ENCODE results near the gene RNF13.
"Not testable (repeated sequence)": the region's sequence is repeated elsewhere in the genome, so short reads cannot be mapped to it uniquely, and the experiment has no call there.

RNF13 gene

GRCh38 chr3:149963485-149963884, 150.5 kb downstream of the RNF13 start:
- DNase-seq: no peak

- no peak for DNase-seq
Observed at GRCh38 chr3:149964291-149964690, 151.3 kb downstream of the RNF13 start.

- no peak for DNase-seq
Observed at GRCh38 chr3:149965278-149965677, 152.3 kb downstream of the RNF13 start.

- DNase-seq: peak; percentile 17 to 71
Observed at GRCh38 chr3:149967086-149967685, 154.2 kb downstream of the RNF13 start.

GRCh38 chr3:149968216-149968615, 155.2 kb downstream of the RNF13 start:
- peak; percentile 33 to 41 for DNase-seq

GRCh38 chr3:149969110-149969939, 156.3 kb downstream of the RNF13 start:
- peak; percentile 85 to 88 for DNase-seq

- peak; percentile 89 to 90 for DNase-seq
Observed at GRCh38 chr3:149969940-149970715, 157.1 kb downstream of the RNF13 start.

- DNase-seq: peak; percentile 84 to 91
Observed at GRCh38 chr3:149970716-149971402, 157.8 kb downstream of the RNF13 start, which contains the start of gene PFN2. Gene PFN2 (minus strand): TSS chr3:149970895. CDS start chr3:149970856, 39 bp downstream.

- DNase-seq: peak; percentile 84 to 93
Observed at GRCh38 chr3:149971403-149972075, 158.5 kb downstream of the RNF13 start.

- DNase-seq: no peak
Observed at GRCh38 chr3:149975919-149976318, 162.9 kb downstream of the RNF13 start.

GRCh38 chr3:149977386-149977785, 164.4 kb downstream of the RNF13 start:
- DNase-seq: no peak

GRCh38 chr3:149981979-149982378, 169.0 kb downstream of the RNF13 start:
- not testable (repeated sequence) for DNase-seq

GRCh38 chr3:149983053-149983452, 170.0 kb downstream of the RNF13 start:
- DNase-seq: not testable (repeated sequence)

GRCh38 chr3:149983628-149984027, 170.6 kb downstream of the RNF13 start:
- no peak for DNase-seq

- no peak for DNase-seq
Observed at GRCh38 chr3:149989307-149989706, 176.3 kb downstream of the RNF13 start.

- no peak for DNase-seq
Observed at GRCh38 chr3:149990423-149990948, 177.5 kb downstream of the RNF13 start.

GRCh38 chr3:149992416-149993058, 179.5 kb downstream of the RNF13 start:
- no peak for DNase-seq

- DNase-seq: no peak
Observed at GRCh38 chr3:149998946-149999345, 185.9 kb downstream of the RNF13 start.

- no peak for DNase-seq
Observed at GRCh38 chr3:149999421-149999820, 186.4 kb downstream of the RNF13 start.

- no peak for DNase-seq
Observed at GRCh38 chr3:150000641-150001040, 187.6 kb downstream of the RNF13 start.

Data from SHP77 (cell line).